ENCODE results near the gene SLC24A1. TPM values are rescaled to one million over a fixed set of nuclear protein-coding genes. Genes with fewer than 3 reads are reported as not detected.

Gene SLC24A1
- total RNA-seq, 1 donor from 2014 or later = 4.4 TPM

DNA sequence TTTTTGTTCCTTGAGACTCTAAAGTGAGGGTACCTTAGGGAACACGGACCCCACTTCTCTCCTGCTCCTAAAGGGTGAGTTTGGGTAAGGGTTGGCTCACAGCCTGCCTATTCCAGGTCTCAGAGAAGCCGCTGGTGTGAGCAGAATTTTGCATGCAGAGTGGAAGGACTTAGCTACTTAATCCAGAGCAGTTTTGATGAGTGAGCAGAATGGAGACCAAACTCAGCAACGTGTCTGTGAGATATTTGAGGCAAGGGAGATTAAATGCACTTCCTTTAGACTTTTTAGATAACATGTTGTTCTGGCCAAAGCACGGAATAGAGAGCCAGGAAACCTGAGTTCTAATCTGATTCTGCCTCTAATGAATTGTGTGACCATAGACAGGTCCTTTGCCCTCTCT is 5.1 kb downstream of the SLC24A1 start:
- DNase-seq (ENCODE audit: low spot score) = no peak
- Mint-ChIP-seq H3K27ac (no peak overlapping the region), H3K27me3 (ENCODE audit: insufficient read depth) (no peaks in the 10 kb centered on the region), H3K36me3 (ENCODE audit: low read depth) (peaks cover 5% of the 10 kb centered on the region), H3K4me3 (no peak overlapping the region), H3K9me3 (no peaks in the 10 kb centered on the region), H3K4me1 (ENCODE audit: low read depth) (peaks cover 7% of the 10 kb centered on the region)
- intact Hi-C loops (cut with micrococcal nuclease) = no loop called here

DNA sequence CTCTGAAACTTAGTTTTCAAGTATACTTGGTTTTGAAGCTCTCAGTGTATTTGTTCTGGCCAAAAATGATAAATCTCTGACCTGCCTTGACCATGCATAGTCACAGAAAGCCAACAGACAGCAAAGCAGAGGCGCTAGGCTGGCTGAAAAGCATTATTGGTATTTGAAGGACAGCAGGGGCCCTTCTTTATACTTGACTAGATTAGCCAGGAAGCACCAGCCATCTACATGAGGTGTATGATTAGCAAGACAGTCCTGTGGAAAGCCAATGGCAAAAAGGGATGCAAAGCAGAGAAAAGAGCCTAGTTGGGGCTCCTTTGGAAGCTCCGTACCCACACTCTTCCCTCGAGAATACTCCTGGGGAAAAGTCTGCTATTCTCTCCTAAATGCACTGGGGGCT is 7.8 kb downstream of the SLC24A1 start:
- intact Hi-C loops (cut with micrococcal nuclease) = no loop called here
- H3K9me3 Mint-ChIP-seq = no peaks in the 10 kb centered on the region
- no peak overlapping the region for H3K4me3 Mint-ChIP-seq
- no peaks in the 10 kb centered on the region for H3K27me3 Mint-ChIP-seq (ENCODE audit: insufficient read depth)
- H3K36me3 Mint-ChIP-seq (ENCODE audit: low read depth) = peaks cover under 1% of the 10 kb centered on the region
- H3K27ac Mint-ChIP-seq = no peak overlapping the region
- H3K4me1 Mint-ChIP-seq (ENCODE audit: low read depth) = peaks cover 15% of the 10 kb centered on the region
- no peak for DNase-seq (ENCODE audit: low spot score)

DNA sequence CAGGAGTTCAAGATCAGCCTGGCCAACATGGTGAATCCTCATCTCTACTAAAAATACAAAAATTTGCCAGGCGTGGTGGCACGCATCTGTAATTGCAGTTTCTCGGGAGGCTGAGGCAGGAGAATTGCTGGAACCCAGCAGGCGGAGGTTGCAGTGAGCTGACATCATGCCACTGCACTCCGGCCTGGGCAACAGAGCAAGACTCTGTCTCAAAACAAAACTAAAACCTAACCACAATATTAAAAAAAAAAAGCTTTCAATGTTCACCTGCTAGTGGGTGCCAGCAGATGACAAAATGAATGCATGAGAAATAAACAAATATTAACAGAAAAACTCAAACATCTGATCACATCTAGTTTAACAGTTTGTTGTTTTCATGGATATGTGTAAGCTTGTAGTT is 9.0 kb downstream of the SLC24A1 start:
- H3K36me3 Mint-ChIP-seq (ENCODE audit: low read depth) = no peaks in the 10 kb centered on the region
- no peak overlapping the region for H3K27ac Mint-ChIP-seq
- no peaks in the 10 kb centered on the region for H3K27me3 Mint-ChIP-seq (ENCODE audit: insufficient read depth)
- H3K9me3 Mint-ChIP-seq = no peaks in the 10 kb centered on the region
- no peak for DNase-seq (ENCODE audit: low spot score)
- peaks cover 15% of the 10 kb centered on the region for H3K4me1 Mint-ChIP-seq (ENCODE audit: low read depth)
- no peak overlapping the region for H3K4me3 Mint-ChIP-seq
- intact Hi-C loops (cut with micrococcal nuclease) = no loop called here

DNA sequence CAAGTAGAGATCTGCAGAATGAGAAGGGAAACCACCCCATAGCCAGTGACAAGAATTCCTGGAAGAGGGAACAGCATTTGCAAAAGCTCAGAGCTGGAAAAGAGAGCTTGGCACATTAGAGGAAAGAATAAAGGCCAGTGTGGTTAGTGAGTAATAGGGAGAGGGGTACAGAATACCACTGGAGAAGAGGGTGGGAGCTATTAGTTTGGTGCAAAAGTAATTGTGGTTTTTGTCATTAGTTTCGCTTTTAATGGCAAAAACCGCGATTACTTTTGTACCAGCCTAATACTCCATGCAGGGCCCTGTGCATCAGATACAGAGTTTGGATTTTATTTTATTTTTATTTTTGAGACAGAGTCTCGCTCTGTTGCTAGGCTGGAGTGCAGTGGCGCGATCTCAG is 9.8 kb downstream of the SLC24A1 start:
- Mint-ChIP-seq H3K4me3 (no peak overlapping the region), H3K4me1 (ENCODE audit: low read depth) (peaks cover 15% of the 10 kb centered on the region), H3K27me3 (ENCODE audit: insufficient read depth) (no peaks in the 10 kb centered on the region), H3K27ac (no peak overlapping the region), H3K36me3 (ENCODE audit: low read depth) (no peaks in the 10 kb centered on the region), H3K9me3 (no peaks in the 10 kb centered on the region)
- intact Hi-C loops (cut with micrococcal nuclease) = no loop called here
- DNase-seq (ENCODE audit: low spot score) = no peak

DNA sequence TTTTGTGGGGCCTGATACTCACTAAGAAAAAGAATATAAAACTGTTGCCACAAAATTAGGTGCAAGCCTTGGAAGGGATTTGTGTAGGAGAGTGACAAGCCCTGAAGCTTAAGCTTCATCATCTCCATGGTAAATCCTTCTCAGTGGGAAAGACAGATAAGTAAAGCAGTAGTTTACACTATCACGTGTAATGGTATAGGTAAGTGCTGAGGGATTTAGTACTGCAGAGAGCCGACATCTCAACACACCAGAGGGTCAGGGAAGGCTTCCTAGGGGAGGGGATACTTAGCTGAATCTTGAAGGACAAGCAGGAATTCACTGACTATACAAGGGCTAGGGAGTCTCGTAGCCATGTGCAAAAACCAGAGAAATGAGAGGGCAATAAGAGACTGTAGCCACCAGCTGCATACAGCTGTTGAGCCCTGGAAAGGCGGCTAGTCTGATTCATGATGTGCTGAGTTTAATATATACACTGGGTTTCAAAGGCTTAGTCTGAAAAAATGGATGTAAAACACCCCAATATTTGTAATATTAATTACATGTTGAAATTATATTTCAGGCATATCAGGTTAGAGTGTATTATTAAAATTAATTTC is 11.1 kb downstream of the SLC24A1 start:
- Mint-ChIP-seq H3K4me1 (ENCODE audit: low read depth) (peaks cover 15% of the 10 kb centered on the region), H3K4me3 (no peak overlapping the region), H3K9me3 (no peaks in the 10 kb centered on the region), H3K36me3 (ENCODE audit: low read depth) (no peaks in the 10 kb centered on the region), H3K27ac (no peak overlapping the region), H3K27me3 (ENCODE audit: insufficient read depth) (no peaks in the 10 kb centered on the region)
- no peak for DNase-seq (ENCODE audit: low spot score)
- intact Hi-C loops (cut with micrococcal nuclease) = no loop called here

DNA sequence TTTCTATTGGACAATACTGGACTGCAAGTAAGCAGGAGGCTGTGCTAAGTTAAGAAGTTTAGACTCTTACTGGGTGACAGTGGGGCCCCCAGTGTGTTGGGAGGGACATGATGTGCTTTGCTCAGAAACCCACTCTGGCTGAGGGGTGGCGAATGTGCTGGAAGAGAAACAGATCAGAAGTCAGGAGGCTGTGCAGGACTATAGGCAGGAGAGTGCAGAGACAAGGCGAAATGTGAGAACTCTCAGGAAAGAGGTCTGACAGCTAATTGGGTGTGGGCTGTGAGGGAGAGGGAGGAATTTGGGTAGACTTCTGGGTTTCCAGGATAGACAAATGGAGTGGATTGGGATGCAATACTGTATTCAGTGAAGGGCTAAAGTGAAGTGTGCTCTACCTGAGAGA is 12.0 kb downstream of the SLC24A1 start:
- H3K27me3 Mint-ChIP-seq (ENCODE audit: insufficient read depth) = no peaks in the 10 kb centered on the region
- H3K36me3 Mint-ChIP-seq (ENCODE audit: low read depth) = no peaks in the 10 kb centered on the region
- intact Hi-C loops (cut with micrococcal nuclease) = no loop called here
- DNase-seq (ENCODE audit: low spot score) = no peak
- H3K9me3 Mint-ChIP-seq = no peaks in the 10 kb centered on the region
- no peak overlapping the region for H3K27ac Mint-ChIP-seq
- peaks cover 20% of the 10 kb centered on the region for H3K4me1 Mint-ChIP-seq (ENCODE audit: low read depth)
- H3K4me3 Mint-ChIP-seq = no peak overlapping the region

DNA sequence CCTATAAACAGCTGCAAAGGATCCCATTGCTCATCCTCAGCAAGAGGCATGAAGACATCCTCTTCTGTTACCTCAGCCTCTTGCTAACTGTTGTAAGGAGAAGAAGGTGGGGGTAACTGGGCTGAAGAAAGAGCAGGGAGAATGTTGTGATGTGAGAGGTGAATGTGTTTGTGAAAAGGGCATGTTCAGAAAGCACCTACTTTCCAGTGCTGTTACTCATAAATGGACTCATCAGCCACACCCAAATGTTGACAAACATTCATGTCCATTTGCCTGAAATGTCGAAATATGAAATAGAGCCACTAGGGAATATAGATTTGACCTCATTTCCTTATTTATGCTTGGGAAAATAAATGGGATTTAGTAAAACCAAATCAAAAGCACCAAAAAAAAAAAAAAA is 12.6 kb downstream of the SLC24A1 start:
- intact Hi-C loops (cut with micrococcal nuclease) = no loop called here
- H3K4me1 Mint-ChIP-seq (ENCODE audit: low read depth) = peaks cover 25% of the 10 kb centered on the region
- H3K27ac Mint-ChIP-seq = no peak overlapping the region
- H3K27me3 Mint-ChIP-seq (ENCODE audit: insufficient read depth) = no peaks in the 10 kb centered on the region
- H3K9me3 Mint-ChIP-seq = no peaks in the 10 kb centered on the region
- no peaks in the 10 kb centered on the region for H3K36me3 Mint-ChIP-seq (ENCODE audit: low read depth)
- DNase-seq (ENCODE audit: low spot score) = no peak
- no peak overlapping the region for H3K4me3 Mint-ChIP-seq

DNA sequence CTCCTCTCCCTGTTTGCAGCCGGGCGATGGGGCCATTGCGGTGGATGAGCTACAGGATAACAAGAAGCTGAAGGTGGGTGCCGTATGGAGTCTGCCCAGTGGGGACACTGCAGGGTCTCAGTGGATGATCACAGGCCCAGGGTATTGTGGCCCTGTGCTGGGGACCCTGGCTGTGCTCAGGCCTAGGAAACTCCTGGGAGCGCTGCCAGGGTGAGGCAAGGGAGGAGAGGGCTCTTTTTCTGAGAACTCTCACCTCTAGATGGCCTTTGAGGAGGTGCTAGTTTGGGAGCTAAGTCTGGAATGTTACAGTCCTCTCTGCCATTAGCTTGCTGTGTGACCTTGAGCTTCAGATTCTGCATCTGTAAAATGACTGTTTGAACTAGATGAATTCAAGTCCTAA is 16.4 kb downstream of the SLC24A1 start:
- H3K9me3 Mint-ChIP-seq = no peaks in the 10 kb centered on the region
- H3K27me3 Mint-ChIP-seq (ENCODE audit: insufficient read depth) = no peaks in the 10 kb centered on the region
- no peak overlapping the region for H3K4me3 Mint-ChIP-seq
- H3K27ac Mint-ChIP-seq = no peak overlapping the region
- H3K36me3 Mint-ChIP-seq (ENCODE audit: low read depth) = no peaks in the 10 kb centered on the region
- intact Hi-C loops (cut with micrococcal nuclease) = loop anchor here (1.0 to 5.0 kb wide), 3 partner anchors 189 to 554 kb away; no protein-coding TSS in a partner anchor
- no peak for DNase-seq (ENCODE audit: low spot score)
- peaks cover 10% of the 10 kb centered on the region for H3K4me1 Mint-ChIP-seq (ENCODE audit: low read depth)

DNA sequence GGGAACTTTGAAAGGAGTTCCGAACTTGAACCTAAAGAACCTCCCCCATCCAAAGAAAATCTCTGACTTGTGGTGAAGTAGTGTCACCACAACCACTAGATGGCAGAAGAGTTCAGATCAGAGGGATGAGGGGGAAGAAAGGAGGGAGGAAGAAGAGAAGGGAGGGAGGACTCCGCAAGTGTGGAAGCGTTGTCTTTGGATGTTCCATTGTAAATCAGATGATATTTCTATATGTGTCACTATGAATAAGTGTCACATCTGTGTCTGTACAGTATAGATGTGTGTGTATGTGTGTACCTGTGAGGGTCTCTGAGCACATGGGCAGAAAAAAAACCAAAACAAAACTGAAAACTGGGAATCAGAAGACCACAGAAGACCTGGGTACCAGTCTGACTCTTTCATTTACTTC is 16.9 kb downstream of the SLC24A1 start:
- no peak overlapping the region for H3K27ac Mint-ChIP-seq
- H3K4me3 Mint-ChIP-seq = peak overlapping the region; percentile 0
- H3K9me3 Mint-ChIP-seq = no peaks in the 10 kb centered on the region
- H3K36me3 Mint-ChIP-seq (ENCODE audit: low read depth) = no peaks in the 10 kb centered on the region
- peak; percentile 48 for DNase-seq (ENCODE audit: low spot score)
- no peaks in the 10 kb centered on the region for H3K27me3 Mint-ChIP-seq (ENCODE audit: insufficient read depth)
- intact Hi-C loops (cut with micrococcal nuclease) = loop anchor here (1.0 to 5.0 kb wide), 3 partner anchors 189 to 554 kb away; no protein-coding TSS in a partner anchor
- peaks cover 10% of the 10 kb centered on the region for H3K4me1 Mint-ChIP-seq (ENCODE audit: low read depth)

DNA sequence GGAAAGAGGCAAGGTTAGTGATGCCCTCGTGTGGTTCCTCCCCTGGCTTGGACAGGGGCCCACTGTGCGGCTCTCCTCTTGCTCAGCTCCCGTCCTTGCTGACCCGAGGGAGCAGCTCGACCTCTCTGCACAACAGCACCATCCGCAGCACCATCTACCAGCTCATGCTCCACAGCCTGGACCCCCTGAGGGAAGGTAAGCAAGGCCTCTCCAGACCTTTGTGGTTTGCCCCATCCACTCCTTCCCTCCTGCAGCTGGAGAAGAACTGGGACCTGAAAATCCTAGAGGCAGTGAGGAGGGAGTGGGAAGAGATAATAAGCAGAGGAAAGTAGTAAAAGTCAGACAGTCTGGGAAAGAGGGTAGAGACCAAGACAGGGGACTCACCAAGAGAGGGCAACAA is 17.8 kb downstream of the SLC24A1 start:
- Mint-ChIP-seq H3K9me3 (no peaks in the 10 kb centered on the region), H3K27ac (no peak overlapping the region), H3K4me3 (no peak overlapping the region), H3K4me1 (ENCODE audit: low read depth) (peaks cover 10% of the 10 kb centered on the region), H3K36me3 (ENCODE audit: low read depth) (no peaks in the 10 kb centered on the region), H3K27me3 (ENCODE audit: insufficient read depth) (no peaks in the 10 kb centered on the region)
- DNase-seq (ENCODE audit: low spot score) = no peak
- intact Hi-C loops (cut with micrococcal nuclease) = loop anchor here (5.0 kb wide), 2 partner anchors 188 to 553 kb away; no protein-coding TSS in a partner anchor

DNA sequence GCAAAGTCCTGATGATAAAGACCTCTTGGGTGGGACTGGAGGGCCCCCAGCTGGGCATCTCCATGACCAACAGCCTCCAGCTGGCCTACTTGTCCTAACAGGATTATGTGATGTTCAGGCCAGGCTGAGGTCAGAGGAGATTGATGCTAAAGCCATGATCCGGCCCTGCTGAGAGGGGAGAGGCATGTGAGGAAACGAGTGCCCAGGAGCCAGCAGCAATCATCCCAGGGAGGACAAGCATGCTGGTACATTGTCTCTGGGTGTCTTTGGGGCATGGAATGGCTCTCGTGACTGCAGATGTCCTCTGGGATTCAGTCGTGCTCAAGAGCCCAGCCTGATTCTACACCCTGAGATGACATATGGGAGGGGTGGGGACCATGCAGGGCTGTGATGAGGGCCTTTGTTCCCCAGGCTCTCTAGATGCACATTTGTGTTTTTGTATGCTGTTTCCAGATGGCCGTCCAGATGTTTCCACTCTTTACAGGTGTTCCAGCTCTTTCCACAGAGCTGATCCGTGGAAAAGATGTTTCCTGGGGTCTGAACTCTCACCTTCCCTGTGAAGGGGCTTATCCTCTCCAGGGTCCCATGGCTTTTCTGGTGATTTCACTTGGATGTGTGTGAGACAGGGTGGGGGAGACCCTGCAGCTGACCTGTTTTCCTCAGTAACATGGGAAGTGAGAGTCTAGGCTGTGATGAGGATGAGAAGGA is 20.2 kb downstream of the SLC24A1 start:
- Mint-ChIP-seq H3K27ac (no peak overlapping the region), H3K9me3 (no peaks in the 10 kb centered on the region), H3K36me3 (ENCODE audit: low read depth) (no peaks in the 10 kb centered on the region), H3K4me1 (ENCODE audit: low read depth) (peaks cover 10% of the 10 kb centered on the region), H3K27me3 (ENCODE audit: insufficient read depth) (no peaks in the 10 kb centered on the region), H3K4me3 (no peak overlapping the region)
- no peak for DNase-seq (ENCODE audit: low spot score)
- intact Hi-C loops (cut with micrococcal nuclease) = no loop called here

DNA sequence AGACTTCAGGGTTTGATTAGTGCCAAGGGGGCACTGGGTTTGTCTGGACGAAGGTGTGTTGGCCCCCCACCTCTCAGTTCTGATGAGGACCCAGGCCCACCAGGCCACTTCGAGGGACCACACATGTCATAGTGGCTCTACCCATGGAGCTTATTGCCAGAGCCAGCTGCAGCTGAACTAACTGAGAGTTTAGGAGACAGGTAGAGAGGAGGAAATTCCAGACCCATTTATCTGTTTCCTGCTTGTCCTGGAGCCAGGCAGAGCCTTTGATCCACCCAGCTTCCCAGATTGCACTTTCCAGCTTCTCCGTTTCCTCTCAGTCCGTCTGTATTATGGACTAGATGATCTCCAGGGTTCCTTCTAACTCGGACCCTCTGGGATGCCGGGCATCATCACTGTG is 20.9 kb downstream of the SLC24A1 start:
- intact Hi-C loops (cut with micrococcal nuclease) = no loop called here
- no peak for DNase-seq (ENCODE audit: low spot score)
- no peak overlapping the region for H3K27ac Mint-ChIP-seq

DNA sequence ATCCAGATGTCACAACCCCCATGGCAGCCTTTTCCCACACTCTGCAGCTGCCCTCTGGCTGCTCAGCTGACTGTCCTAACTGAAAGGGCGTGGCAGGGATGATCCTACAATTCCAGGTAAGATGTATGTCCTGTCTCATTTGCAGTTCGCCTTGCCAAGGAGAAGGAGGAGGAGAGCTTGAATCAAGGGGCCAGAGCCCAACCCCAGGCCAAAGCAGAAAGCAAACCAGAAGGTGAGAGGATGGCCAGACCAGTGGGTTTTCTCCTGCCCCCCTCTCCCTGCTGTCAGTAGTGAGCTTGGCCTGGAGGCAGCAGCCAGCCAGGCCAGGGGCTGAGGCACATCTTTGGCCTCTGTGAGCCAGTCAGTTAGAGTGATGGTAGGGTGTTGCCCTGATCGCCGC is 22.5 kb downstream of the SLC24A1 start:
- intact Hi-C loops (cut with micrococcal nuclease) = no loop called here
- Mint-ChIP-seq H3K4me1 (ENCODE audit: low read depth) (no peaks in the 10 kb centered on the region), H3K27me3 (ENCODE audit: insufficient read depth) (no peaks in the 10 kb centered on the region), H3K9me3 (no peaks in the 10 kb centered on the region), H3K27ac (no peak overlapping the region), H3K36me3 (ENCODE audit: low read depth) (no peaks in the 10 kb centered on the region), H3K4me3 (no peak overlapping the region)
- DNase-seq (ENCODE audit: low spot score) = no peak

More for the DNA sequence above, 20.9 kb downstream of the SLC24A1 start:
- Mint-ChIP-seq H3K4me1 (ENCODE audit: low read depth) (peaks cover 10% of the 10 kb centered on the region), H3K4me3 (no peak overlapping the region), H3K9me3 (no peaks in the 10 kb centered on the region), H3K27me3 (ENCODE audit: insufficient read depth) (no peaks in the 10 kb centered on the region), H3K36me3 (ENCODE audit: low read depth) (no peaks in the 10 kb centered on the region)

Data from activated T-helper 1 cell treated with anti-CD3 and anti-CD28 coated beads, Interleukin-12 subunit alpha, Interleukin-12 subunit beta, Interleukin-2, Interleukin-4 antibody, amounts not matched to agents 30 ng/mL and 10 ng/mL and 1 ng/mL, durations not matched to agents 14 hours and 24 hours and 36 hours (primary cell).